SU-DHL-6 (cell line): ENCODE results near the gene CXCL14.

ENCODE experiments used
- CTCF ChIP-seq: fragments of 200-600 bp; sonication (generic); IDR thresholded peaks from one replicate; pipeline ENCODE4 v1.5.1; 2017; ENCODE audit warnings: antibody characterized with exemption, mild to moderate bottlenecking, low read length, moderate library complexity; ENCODE audit not compliant: insufficient read depth, poor library complexity, severe bottlenecking
- EZH2phosphoT487 ChIP-seq: fragments of 200-600 bp; sonication (generic), shearing (Covaris generic); conservative IDR thresholded peaks from 2 replicates; pipeline ENCODE4 v1.6.1; 2018; ENCODE audit warnings: mild to moderate bottlenecking, antibody characterized with exemption, low read length, moderate library complexity, mixed read lengths

- TF ChIP-seq CTCF = no peak
- no peak for TF ChIP-seq EZH2phosphoT487
Observed at GRCh38 chr5:135564331-135564730, 14.5 kb downstream of the CXCL14 start.
